HG03558 (cell line): Measurements from ENCODE around the gene PDE4D.

Source experiments
- ATAC-seq: cut with Tn5 transposase; IDR thresholded peaks from one replicate; pipeline ENCODE4 v1.9.1; 2021; ENCODE audit warnings: moderate number of reproducible peaks; ENCODE audit not compliant: unreplicated experiment; ENCODE audit errors: extremely low read depth

The PDE4D gene

GRCh38 chr5:59842999-59843398 is 50.5 kb downstream of the PDE4D start:
- ATAC-seq = no peak

GRCh38 chr5:59840200-59840601 is 53.3 kb downstream of the PDE4D start:
- no peak for ATAC-seq

GRCh38 chr5:59838989-59839388 is 54.5 kb downstream of the PDE4D start:
- no peak for ATAC-seq

GRCh38 chr5:59838067-59838466 is 55.5 kb downstream of the PDE4D start:
- ATAC-seq = no peak

- ATAC-seq = no peak
These were observed 56.5 kb downstream of the PDE4D start for GRCh38 chr5:59837071-59837470.

- no peak for ATAC-seq
These were observed 57.7 kb downstream of the PDE4D start for GRCh38 chr5:59835800-59836199.

GRCh38 chr5:59833448-59833847 is 60.1 kb downstream of the PDE4D start:
- ATAC-seq = no peak

- ATAC-seq = no peak
These were observed 60.8 kb downstream of the PDE4D start for GRCh38 chr5:59832577-59833301.

- ATAC-seq = no peak
These were observed 62.1 kb downstream of the PDE4D start for GRCh38 chr5:59831326-59832010.

- ATAC-seq = no peak
These were observed 62.9 kb downstream of the PDE4D start for GRCh38 chr5:59830536-59831200.

GRCh38 chr5:59829922-59830321 is 63.6 kb downstream of the PDE4D start:
- ATAC-seq = no peak

- no peak for ATAC-seq
These were observed 64.1 kb downstream of the PDE4D start for GRCh38 chr5:59829386-59829785.

- no peak for ATAC-seq
These were observed 64.9 kb downstream of the PDE4D start for GRCh38 chr5:59828623-59829022.

GRCh38 chr5:59826996-59827395 is 66.5 kb downstream of the PDE4D start:
- ATAC-seq = no peak

GRCh38 chr5:59823420-59823819 is 70.1 kb downstream of the PDE4D start:
- ATAC-seq = no peak

- ATAC-seq = no peak
These were observed 73.7 kb downstream of the PDE4D start for GRCh38 chr5:59819806-59820205.

GRCh38 chr5:59817536-59817935 is 76.0 kb downstream of the PDE4D start:
- ATAC-seq = no peak

- no peak for ATAC-seq
These were observed 76.7 kb downstream of the PDE4D start for GRCh38 chr5:59816654-59817300.

GRCh38 chr5:59814537-59814872 is 79.0 kb downstream of the PDE4D start:
- no peak for ATAC-seq

- ATAC-seq = peak; percentile 63
These were observed 79.6 kb downstream of the PDE4D start for GRCh38 chr5:59813761-59814536.
